ENCODE measurements around the gene PGM3.

DNA sequence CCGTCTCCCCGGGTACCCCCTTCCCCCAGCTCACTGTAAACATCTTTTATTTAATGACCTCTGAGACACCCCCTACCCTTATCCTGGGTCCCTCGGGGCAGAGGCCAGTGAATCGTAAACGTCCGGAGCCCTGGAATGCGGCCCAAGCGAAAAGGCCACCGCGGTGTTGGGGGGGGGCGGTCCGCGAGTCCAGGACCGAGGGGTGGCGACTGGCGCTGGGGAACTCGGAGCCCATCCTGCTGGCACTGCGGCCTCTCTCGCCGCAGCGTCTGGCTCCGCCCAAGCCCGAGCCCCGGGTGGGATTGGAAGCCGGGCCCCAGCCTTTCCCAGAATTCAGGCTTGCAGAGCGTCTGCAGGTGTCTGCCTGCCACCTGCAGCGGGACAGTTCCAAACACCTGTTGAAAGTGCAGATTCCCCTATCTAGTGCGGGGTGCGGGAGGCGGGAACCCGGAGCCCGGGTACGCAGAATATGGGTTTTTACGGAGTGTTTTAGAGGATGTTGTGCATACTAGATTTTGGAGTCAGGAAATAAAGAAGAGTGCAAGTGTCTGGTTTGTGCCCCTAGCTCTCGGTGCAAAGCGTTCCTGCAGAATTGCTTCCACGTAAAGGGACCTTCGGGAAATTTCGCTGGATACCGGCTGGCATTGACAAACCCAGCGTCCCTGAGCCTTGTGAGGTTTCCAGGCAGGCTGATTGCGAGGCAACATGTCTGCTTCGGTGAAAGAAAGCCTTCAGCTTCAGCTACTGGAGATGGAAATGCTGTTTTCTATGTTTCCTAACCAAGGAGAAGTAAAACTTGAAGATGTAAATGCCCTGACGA is 892 bp upstream of the PGM3 start:
- TF ChIP-seq RAD21 (IDR thresholded peaks at IDR 0.05; ENCODE audit: low read length) (no peak), GATA2 (CRISPR knock-in tag; IDR thresholded peaks at IDR 0.05) (no peak), GABPA (IDR thresholded peaks at IDR 0.05; ENCODE audit: low read depth) (no peak), SMC3 (IDR thresholded peaks at IDR 0.05; ENCODE audit: low read depth, low read length) (no peak), NRF1 (IDR thresholded peaks at IDR 0.05; ENCODE audit: low read depth, low read length) (no peak), TAF1 (IDR thresholded peaks at IDR 0.05; ENCODE audit: borderline replicate concordance, low read depth, low read length) (no peak), EZH2phosphoT487 (IDR thresholded peaks at IDR 0.05; ENCODE audit: borderline replicate concordance, low read depth) (no peak)
- TF ChIP-seq, protein P1, sequence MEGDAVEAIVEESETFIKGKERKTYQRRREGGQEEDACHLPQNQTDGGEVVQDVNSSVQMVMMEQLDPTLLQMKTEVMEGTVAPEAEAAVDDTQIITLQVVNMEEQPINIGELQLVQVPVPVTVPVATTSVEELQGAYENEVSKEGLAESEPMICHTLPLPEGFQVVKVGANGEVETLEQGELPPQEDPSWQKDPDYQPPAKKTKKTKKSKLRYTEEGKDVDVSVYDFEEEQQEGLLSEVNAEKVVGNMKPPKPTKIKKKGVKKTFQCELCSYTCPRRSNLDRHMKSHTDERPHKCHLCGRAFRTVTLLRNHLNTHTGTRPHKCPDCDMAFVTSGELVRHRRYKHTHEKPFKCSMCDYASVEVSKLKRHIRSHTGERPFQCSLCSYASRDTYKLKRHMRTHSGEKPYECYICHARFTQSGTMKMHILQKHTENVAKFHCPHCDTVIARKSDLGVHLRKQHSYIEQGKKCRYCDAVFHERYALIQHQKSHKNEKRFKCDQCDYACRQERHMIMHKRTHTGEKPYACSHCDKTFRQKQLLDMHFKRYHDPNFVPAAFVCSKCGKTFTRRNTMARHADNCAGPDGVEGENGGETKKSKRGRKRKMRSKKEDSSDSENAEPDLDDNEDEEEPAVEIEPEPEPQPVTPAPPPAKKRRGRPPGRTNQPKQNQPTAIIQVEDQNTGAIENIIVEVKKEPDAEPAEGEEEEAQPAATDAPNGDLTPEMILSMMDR (IDR thresholded peaks at IDR 0.05), result no peak
- TF ChIP-seq, protein P2, sequence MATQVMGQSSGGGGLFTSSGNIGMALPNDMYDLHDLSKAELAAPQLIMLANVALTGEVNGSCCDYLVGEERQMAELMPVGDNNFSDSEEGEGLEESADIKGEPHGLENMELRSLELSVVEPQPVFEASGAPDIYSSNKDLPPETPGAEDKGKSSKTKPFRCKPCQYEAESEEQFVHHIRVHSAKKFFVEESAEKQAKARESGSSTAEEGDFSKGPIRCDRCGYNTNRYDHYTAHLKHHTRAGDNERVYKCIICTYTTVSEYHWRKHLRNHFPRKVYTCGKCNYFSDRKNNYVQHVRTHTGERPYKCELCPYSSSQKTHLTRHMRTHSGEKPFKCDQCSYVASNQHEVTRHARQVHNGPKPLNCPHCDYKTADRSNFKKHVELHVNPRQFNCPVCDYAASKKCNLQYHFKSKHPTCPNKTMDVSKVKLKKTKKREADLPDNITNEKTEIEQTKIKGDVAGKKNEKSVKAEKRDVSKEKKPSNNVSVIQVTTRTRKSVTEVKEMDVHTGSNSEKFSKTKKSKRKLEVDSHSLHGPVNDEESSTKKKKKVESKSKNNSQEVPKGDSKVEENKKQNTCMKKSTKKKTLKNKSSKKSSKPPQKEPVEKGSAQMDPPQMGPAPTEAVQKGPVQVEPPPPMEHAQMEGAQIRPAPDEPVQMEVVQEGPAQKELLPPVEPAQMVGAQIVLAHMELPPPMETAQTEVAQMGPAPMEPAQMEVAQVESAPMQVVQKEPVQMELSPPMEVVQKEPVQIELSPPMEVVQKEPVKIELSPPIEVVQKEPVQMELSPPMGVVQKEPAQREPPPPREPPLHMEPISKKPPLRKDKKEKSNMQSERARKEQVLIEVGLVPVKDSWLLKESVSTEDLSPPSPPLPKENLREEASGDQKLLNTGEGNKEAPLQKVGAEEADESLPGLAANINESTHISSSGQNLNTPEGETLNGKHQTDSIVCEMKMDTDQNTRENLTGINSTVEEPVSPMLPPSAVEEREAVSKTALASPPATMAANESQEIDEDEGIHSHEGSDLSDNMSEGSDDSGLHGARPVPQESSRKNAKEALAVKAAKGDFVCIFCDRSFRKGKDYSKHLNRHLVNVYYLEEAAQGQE (IDR thresholded peaks at IDR 0.05; ENCODE audit: low read depth, low read length), result no peak
- TF ChIP-seq, protein P3, sequence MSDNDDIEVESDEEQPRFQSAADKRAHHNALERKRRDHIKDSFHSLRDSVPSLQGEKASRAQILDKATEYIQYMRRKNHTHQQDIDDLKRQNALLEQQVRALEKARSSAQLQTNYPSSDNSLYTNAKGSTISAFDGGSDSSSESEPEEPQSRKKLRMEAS (IDR thresholded peaks at IDR 0.05; ENCODE audit: low read depth), result no peak
